ENCODE results near the gene DNAH6. TPM values are rescaled to one million over a fixed set of nuclear protein-coding genes. Genes with fewer than 3 reads are reported as not detected.
"Not testable (repeated sequence)": the region's sequence is repeated elsewhere in the genome, so short reads cannot be mapped to it uniquely, and the experiment has no call there.

The DNAH6 gene
- total RNA-seq, 2 donors from 2014 or later = 0.24 to 0.30 TPM

- H3K27me3 ChIP-seq = no peaks in the 10 kb centered on the region
- no peak for DNase-seq (ENCODE audit: low spot score)
- no peaks in the 10 kb centered on the region for H3K9me3 ChIP-seq
- no peak overlapping the region for H3K27ac ChIP-seq
- H3K4me1 ChIP-seq = no peaks in the 10 kb centered on the region
- no peak overlapping the region for H3K4me3 ChIP-seq
- H3K36me3 ChIP-seq = no peaks in the 10 kb centered on the region
- no peak for TF ChIP-seq CTCF (IDR thresholded peaks at IDR 0.05)
Measured at GRCh38 chr2:84537251-84537650, 21.0 kb downstream of the DNAH6 start.

GRCh38 chr2:84539729-84540128, 23.4 kb downstream of the DNAH6 start:
- Histone ChIP-seq H3K9me3 (no peaks in the 10 kb centered on the region), H3K27me3 (no peaks in the 10 kb centered on the region)

GRCh38 chr2:84545005-84545404, 28.7 kb downstream of the DNAH6 start:
- no peaks in the 10 kb centered on the region for H3K4me1 ChIP-seq
- H3K36me3 ChIP-seq = no peaks in the 10 kb centered on the region
- H3K4me3 ChIP-seq = no peak overlapping the region
- H3K9me3 ChIP-seq = no peaks in the 10 kb centered on the region
- no peak for TF ChIP-seq CTCF (IDR thresholded peaks at IDR 0.05)
- H3K27me3 ChIP-seq = no peaks in the 10 kb centered on the region
- H3K27ac ChIP-seq = no peak overlapping the region
- no peak for DNase-seq (ENCODE audit: low spot score)

More at GRCh38 chr2:84539729-84540128, 23.4 kb downstream of the DNAH6 start:
- no peak for DNase-seq (ENCODE audit: low spot score)
- no peak overlapping the region for H3K4me3 ChIP-seq
- TF ChIP-seq CTCF (IDR thresholded peaks at IDR 0.05) = no peak
- no peaks in the 10 kb centered on the region for H3K36me3 ChIP-seq
- no peak overlapping the region for H3K27ac ChIP-seq
- no peaks in the 10 kb centered on the region for H3K4me1 ChIP-seq

- DNase-seq (ENCODE audit: low spot score) = no peak
- Histone ChIP-seq H3K27me3 (no peaks in the 10 kb centered on the region), H3K4me1 (no peaks in the 10 kb centered on the region), H3K36me3 (no peaks in the 10 kb centered on the region), H3K27ac (no peak overlapping the region), H3K4me3 (no peak overlapping the region), H3K9me3 (no peaks in the 10 kb centered on the region)
- TF ChIP-seq CTCF (IDR thresholded peaks at IDR 0.05) = no peak
Measured at GRCh38 chr2:84546551-84546950, 30.3 kb downstream of the DNAH6 start.

- TF ChIP-seq CTCF (IDR thresholded peaks at IDR 0.05) = no peak
- H3K4me1 ChIP-seq = no peaks in the 10 kb centered on the region
- no peak overlapping the region for H3K4me3 ChIP-seq
- H3K27me3 ChIP-seq = no peaks in the 10 kb centered on the region
- no peaks in the 10 kb centered on the region for H3K36me3 ChIP-seq
- no peak overlapping the region for H3K27ac ChIP-seq
- no peaks in the 10 kb centered on the region for H3K9me3 ChIP-seq
- no peak for DNase-seq (ENCODE audit: low spot score)
Measured at GRCh38 chr2:84548303-84548702, 32.0 kb downstream of the DNAH6 start.

GRCh38 chr2:84550916-84551315, 34.6 kb downstream of the DNAH6 start:
- no peaks in the 10 kb centered on the region for H3K36me3 ChIP-seq
- no peak for TF ChIP-seq CTCF (IDR thresholded peaks at IDR 0.05)
- no peaks in the 10 kb centered on the region for H3K9me3 ChIP-seq
- no peak overlapping the region for H3K27ac ChIP-seq
- no peak for DNase-seq (ENCODE audit: low spot score)
- no peaks in the 10 kb centered on the region for H3K4me1 ChIP-seq
- H3K4me3 ChIP-seq = no peak overlapping the region
- no peaks in the 10 kb centered on the region for H3K27me3 ChIP-seq

- H3K27me3 ChIP-seq; H3K4me3 ChIP-seq; H3K4me1 ChIP-seq; H3K36me3 ChIP-seq; H3K27ac ChIP-seq; DNase-seq (ENCODE audit: low spot score); H3K9me3 ChIP-seq: not testable (repeated sequence)
Measured at GRCh38 chr2:84551526-84551925, 35.2 kb downstream of the DNAH6 start.
